Tibial artery (tissue), 4 donors: ENCODE data around the gene C2CD2L.
"Not testable (repeated sequence)": the region's sequence is repeated elsewhere in the genome, so short reads cannot be mapped to it uniquely, and the experiment has no call there.

ENCODE experiments used
- DNase-seq, 2 donors: peaks; one replicate each; pipeline ENCODE4 v3.0.0-alpha.2; 2019
- H3K27ac ChIP-seq, 2 donors: fragments of 200-600 bp; sonication (generic) in 1 of 2; 1 replicate in 1 of 2; 2 replicates in 1 of 2; pipeline ENCODE4 v1.5.1; 2018 to 2019; ENCODE audit warnings: mild to moderate bottlenecking in 1 of 2
- H3K27me3 ChIP-seq, 2 donors: fragments of 200-600 bp; sonication (generic) in 1 of 2; one replicate each; pipeline versions ENCODE4 v1.5.1 to v1.6.0; 2016 to 2019
- H3K36me3 ChIP-seq, 3 donors: fragments of 200-600 bp; sonication (generic) in 2 of 3; one replicate each; pipeline ENCODE4 v1.5.1; 2016 to 2019; ENCODE audit warnings: mild to moderate bottlenecking in 2 of 3
- H3K4me1 ChIP-seq, 4 donors: fragments of 200-600 bp; sonication (generic) in 2 of 4; 1 replicate in 3 of 4; 2 replicates in 1 of 4; pipeline ENCODE4 v1.5.1; 2016 to 2019
- H3K4me3 ChIP-seq, 2 donors: fragments of 200-600 bp; sonication (generic) in 1 of 2; 1 replicate in 1 of 2; 2 replicates in 1 of 2; pipeline ENCODE4 v1.5.1; 2018 to 2019; ENCODE audit warnings: mild to moderate bottlenecking in 2 of 2
- H3K9me3 ChIP-seq, 3 donors: fragments of 200-600 bp; sonication (generic) in 1 of 3; one replicate each; pipeline ENCODE4 v1.5.1; 2016 to 2019
- intact Hi-C: fragments of 100-400 bp; cut with DNase I; formaldehyde crosslinking; loops from one replicate; pipeline ENCODE4 v1.15.0; 2023; ENCODE audit warnings: low total_unique reads
- TF ChIP-seq, protein P1 (sequence below), 2 experiments: fragments of 200-600 bp in 1 of 2; fragments of 450-650 bp in 1 of 2; IDR thresholded peaks; one replicate each; pipeline ENCODE4 v1.5.1; 2017 to 2019; ENCODE audit warnings: antibody characterized with exemption in 2 of 2, mild to moderate bottlenecking in 1 of 2, moderate library complexity in 1 of 2

C2CD2L gene

DNA sequence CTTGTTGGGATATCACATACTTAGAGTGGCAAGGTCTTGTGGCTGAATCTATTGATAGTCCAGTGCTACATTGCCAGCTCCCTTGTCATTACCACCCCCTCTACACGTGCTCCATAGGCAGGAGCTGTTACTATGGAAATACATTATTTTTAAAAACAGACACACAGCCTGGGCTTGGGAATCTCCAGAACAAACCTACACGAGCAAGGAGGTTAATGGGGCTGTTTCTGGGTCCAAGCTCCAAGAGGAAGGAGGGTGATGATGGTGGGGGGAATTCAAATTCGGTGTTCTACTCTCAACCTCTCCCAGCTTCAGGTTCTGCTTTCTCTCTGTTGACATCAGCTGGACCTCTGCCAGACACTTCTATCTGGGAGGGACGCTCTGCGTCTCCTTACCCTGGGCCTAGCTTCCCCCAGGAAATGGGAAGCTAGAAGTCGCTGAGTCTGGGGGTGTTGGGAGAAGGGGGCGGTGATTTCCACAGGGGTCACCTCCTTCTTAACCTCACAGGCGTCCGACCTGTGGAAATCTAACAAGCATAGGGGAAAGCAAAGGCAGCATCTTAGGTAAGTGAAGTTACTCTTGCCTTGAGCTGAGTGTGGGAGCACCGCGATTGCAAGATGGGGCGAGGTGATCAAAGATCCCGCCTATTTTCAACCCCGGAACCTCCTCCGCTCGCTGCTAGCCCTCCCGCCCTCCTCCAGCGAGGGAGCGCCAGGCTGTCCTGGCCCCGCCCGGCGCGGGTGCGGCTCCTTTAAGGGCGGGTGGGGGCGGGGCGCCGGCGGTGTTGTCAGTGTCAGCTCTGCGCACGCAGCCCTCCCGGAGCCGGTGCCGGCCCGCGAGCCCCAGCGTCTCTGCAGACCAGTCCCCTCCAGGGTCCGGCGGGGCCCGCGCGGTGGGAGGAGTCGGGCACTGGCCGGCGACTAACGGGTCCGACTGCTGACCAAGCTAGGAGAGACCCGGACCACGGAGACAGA is at the start of gene C2CD2L:
Gene C2CD2L, plus strand, starts transcription at position 781 of the 974 bp plus-strand sequence. CDS start 398 bp downstream, outside the sequence.
- intact Hi-C loops = loop anchor here (10.0 kb wide), 1 partner anchor 218 kb away; no protein-coding TSS in a partner anchor
- peak within 1 kb of the TSS; percentile 70 to 88 for H3K27ac ChIP-seq
- no peaks in the 10 kb centered on the region for H3K9me3 ChIP-seq
- peak; percentile 92 to 96 for DNase-seq
- TF ChIP-seq, protein P1, sequence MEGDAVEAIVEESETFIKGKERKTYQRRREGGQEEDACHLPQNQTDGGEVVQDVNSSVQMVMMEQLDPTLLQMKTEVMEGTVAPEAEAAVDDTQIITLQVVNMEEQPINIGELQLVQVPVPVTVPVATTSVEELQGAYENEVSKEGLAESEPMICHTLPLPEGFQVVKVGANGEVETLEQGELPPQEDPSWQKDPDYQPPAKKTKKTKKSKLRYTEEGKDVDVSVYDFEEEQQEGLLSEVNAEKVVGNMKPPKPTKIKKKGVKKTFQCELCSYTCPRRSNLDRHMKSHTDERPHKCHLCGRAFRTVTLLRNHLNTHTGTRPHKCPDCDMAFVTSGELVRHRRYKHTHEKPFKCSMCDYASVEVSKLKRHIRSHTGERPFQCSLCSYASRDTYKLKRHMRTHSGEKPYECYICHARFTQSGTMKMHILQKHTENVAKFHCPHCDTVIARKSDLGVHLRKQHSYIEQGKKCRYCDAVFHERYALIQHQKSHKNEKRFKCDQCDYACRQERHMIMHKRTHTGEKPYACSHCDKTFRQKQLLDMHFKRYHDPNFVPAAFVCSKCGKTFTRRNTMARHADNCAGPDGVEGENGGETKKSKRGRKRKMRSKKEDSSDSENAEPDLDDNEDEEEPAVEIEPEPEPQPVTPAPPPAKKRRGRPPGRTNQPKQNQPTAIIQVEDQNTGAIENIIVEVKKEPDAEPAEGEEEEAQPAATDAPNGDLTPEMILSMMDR (IDR thresholded peaks at IDR 0.05) = no peak
- H3K36me3 ChIP-seq = peaks cover 6 to 15% (median 14%) of the 10 kb centered on the region in 3 donors
- no peaks in the 10 kb centered on the region for H3K27me3 ChIP-seq
- H3K4me1 ChIP-seq = peaks cover 0 to 43% (median 23%) of the 10 kb centered on the region in 4 donors
- H3K4me3 ChIP-seq = peak within 1 kb of the TSS; percentile 77 to 95

DNA sequence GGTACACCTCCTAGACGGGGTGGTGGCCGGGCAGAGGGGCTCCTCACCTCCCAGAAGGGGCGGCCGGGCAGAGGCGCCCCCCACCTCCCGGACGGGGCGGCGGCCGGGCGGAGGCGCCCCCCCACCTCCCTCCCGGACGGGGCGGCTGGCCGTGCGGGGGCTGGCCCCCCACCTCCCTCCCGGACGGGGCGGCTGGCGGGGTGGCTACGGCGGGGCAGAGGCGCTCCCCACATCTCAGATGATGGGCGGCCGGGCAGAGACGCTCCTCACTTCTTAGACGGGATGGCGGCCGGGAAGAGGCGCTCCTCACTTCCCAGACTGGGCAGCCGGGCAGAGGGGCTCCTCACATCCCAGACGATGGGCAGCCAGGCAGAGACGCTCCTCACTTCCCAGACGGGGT is 48.0 kb upstream of the C2CD2L start:
- H3K9me3 ChIP-seq, intact Hi-C loops, H3K27ac ChIP-seq, H3K4me3 ChIP-seq, DNase-seq, H3K27me3 ChIP-seq: not testable (repeated sequence)
- H3K36me3 ChIP-seq = peaks cover 0 to 11% (median 0%) of the 10 kb centered on the region in 3 donors
- peaks cover 0 to 34% (median 24%) of the 10 kb centered on the region in 4 donors for H3K4me1 ChIP-seq

- Histone ChIP-seq H3K27ac (no peak overlapping the region), H3K9me3 (no peaks in the 10 kb centered on the region), H3K4me1 (peaks cover 0 to 30% (median 15%) of the 10 kb centered on the region in 4 donors), H3K27me3 (no peaks in the 10 kb centered on the region), H3K36me3 (no peaks in the 10 kb centered on the region), H3K4me3 (no peak overlapping the region)
- TF ChIP-seq, protein P1 (IDR thresholded peaks at IDR 0.05) = no peak
- DNase-seq = no peak
- intact Hi-C loops = no loop called here
Measured at GRCh38 chr11:119061256-119061655, 45.9 kb upstream of the C2CD2L start.

DNA sequence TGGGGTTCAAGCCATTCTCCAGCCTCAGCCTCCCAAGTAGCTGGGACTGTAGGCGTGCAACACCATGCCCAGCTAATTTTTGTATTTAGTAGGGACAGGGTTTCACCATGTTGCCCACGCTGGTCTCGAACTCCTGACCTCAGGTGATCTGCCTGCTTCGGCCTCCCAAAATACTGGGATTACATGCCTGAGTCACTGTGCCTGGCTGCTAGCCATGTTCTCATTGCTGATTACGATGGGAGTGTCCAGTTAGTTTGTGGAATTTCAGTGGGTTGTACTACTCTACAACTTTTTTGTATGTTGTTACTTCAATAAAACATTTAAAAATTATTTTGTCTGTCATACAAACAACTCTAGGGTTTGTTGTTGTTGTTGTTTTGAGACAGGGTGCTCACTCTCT is 44.4 kb upstream of the C2CD2L start:
- DNase-seq = peak; percentile 55 to 74
- intact Hi-C loops = no loop called here

DNA sequence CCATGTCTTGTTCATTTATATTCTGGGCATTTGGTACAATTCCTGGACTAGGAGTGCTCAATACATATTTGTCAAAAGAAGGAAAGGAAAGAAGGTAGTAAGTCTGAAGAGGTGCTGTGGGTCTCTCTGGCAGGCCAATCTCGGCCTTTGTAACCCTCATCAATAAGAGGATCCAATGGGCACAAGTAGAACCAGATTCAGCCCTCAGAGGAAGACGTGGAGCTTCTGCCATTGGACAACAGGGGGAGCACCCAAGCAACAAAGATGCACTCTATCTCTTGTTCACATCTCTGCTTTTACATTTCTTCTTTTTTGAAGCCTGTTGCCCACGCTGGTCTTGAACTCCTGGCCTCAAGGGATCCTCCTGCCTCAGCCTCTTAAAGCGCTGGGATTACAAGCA is 41.8 kb upstream of the C2CD2L start:
- Histone ChIP-seq H3K27ac (no peak overlapping the region), H3K27me3 (no peaks in the 10 kb centered on the region), H3K36me3 (peaks cover 3 to 6% (median 4%) of the 10 kb centered on the region in 3 donors), H3K9me3 (no peaks in the 10 kb centered on the region), H3K4me1 (peaks cover 0 to 43% (median 28%) of the 10 kb centered on the region in 4 donors), H3K4me3 (no peak overlapping the region)
- intact Hi-C loops = no loop called here
- TF ChIP-seq, protein P1 (IDR thresholded peaks at IDR 0.05) = no peak
- DNase-seq = no peak

More for the DNA sequence above, 44.4 kb upstream of the C2CD2L start:
- H3K4me1 ChIP-seq = peaks cover 0 to 32% (median 19%) of the 10 kb centered on the region in 4 donors
- H3K27ac ChIP-seq = peak overlapping the region in 1 of 2 donors; percentile 32
- H3K9me3 ChIP-seq = no peaks in the 10 kb centered on the region
- no peaks in the 10 kb centered on the region for H3K36me3 ChIP-seq
- no peak overlapping the region for H3K4me3 ChIP-seq
- TF ChIP-seq, protein P1 (IDR thresholded peaks at IDR 0.05) = no peak
- no peaks in the 10 kb centered on the region for H3K27me3 ChIP-seq
